SJSA1 (cell line): ENCODE results near the gene SYNE4. TPM values are rescaled to one million over a fixed set of nuclear protein-coding genes. Genes with fewer than 3 reads are reported as not detected.
"Not testable (repeated sequence)": the region's sequence is repeated elsewhere in the genome, so short reads cannot be mapped to it uniquely, and the experiment has no call there.

Experiments used
- DNase-seq, 2 experiments: peaks; one replicate each; pipeline ENCODE4 v3.0.0-alpha.2; 2015 to 2020; ENCODE audit warnings: low spot score in 2 of 2, low read depth in 1 of 2
- H3K27ac ChIP-seq: fragments of 250-450 bp; sonication (Bioruptor Pico); 2 replicates; pipeline ENCODE4 v1.5.1; 2020; ENCODE audit warnings: mild to moderate bottlenecking, moderate library complexity
- H3K27me3 ChIP-seq: fragments of 250-450 bp; sonication (Bioruptor Pico); replicated peaks from 2 replicates; pipeline ENCODE4 v1.5.1; 2020; ENCODE audit warnings: mild to moderate bottlenecking, moderate library complexity
- H3K36me3 ChIP-seq: fragments of 250-450 bp; sonication (Bioruptor Pico); 2 replicates; pipeline ENCODE4 v1.5.1; 2020; ENCODE audit warnings: mild to moderate bottlenecking
- H3K4me1 ChIP-seq: fragments of 250-450 bp; sonication (Bioruptor Pico); replicated peaks from 2 replicates; pipeline ENCODE4 v1.6.1; 2021; ENCODE audit warnings: mild to moderate bottlenecking
- H3K4me3 ChIP-seq: fragments of 250-450 bp; sonication (Bioruptor Pico); 2 replicates; pipeline ENCODE4 v1.5.1; 2020; ENCODE audit warnings: mild to moderate bottlenecking
- H3K9me3 ChIP-seq: fragments of 250-450 bp; sonication (Bioruptor Pico); replicated peaks from 2 replicates; pipeline ENCODE4 v1.5.1; 2020; ENCODE audit warnings: mild to moderate bottlenecking
- total RNA-seq: library from RNA; depleted of rRNA; stranded (reverse); fragments of >200 nt; shearing (Covaris generic); gene quantifications from 2 replicates; pipeline ENCODE4 v1.2.3, GENCODE V29; 2014

The SYNE4 gene
- total RNA-seq, 1 experiment from 2014 or later = 0.26 TPM

GRCh38 chr19:35990771-35991730, 17.6 kb downstream of the SYNE4 start:
- Histone ChIP-seq H3K4me1 (peaks cover 3% of the 10 kb centered on the region), H3K27me3 (peaks cover 21% of the 10 kb centered on the region), H3K9me3 (no peaks in the 10 kb centered on the region), H3K36me3 (peaks cover 3% of the 10 kb centered on the region; the same call in 1 of the 2 replicates), H3K27ac (no peak overlapping the region), H3K4me3 (no peak overlapping the region)
- no peak for DNase-seq

GRCh38 chr19:35990156-35990555, 18.5 kb downstream of the SYNE4 start:
- no peaks in the 10 kb centered on the region for H3K9me3 ChIP-seq
- H3K4me1 ChIP-seq = no peaks in the 10 kb centered on the region
- peaks cover 23% of the 10 kb centered on the region for H3K27me3 ChIP-seq
- no peak overlapping the region for H3K4me3 ChIP-seq
- no peaks in the 10 kb centered on the region for H3K36me3 ChIP-seq
- no peak for DNase-seq
- H3K27ac ChIP-seq = no peak overlapping the region

- no peak for DNase-seq
- Histone ChIP-seq H3K9me3 (no peaks in the 10 kb centered on the region), H3K4me1 (no peaks in the 10 kb centered on the region), H3K27ac (no peak overlapping the region), H3K36me3 (no peaks in the 10 kb centered on the region), H3K27me3 (peaks cover 23% of the 10 kb centered on the region), H3K4me3 (no peak overlapping the region)
These were observed 19.8 kb downstream of the SYNE4 start for GRCh38 chr19:35988824-35989223.

- no peak overlapping the region for H3K27ac ChIP-seq
- no peaks in the 10 kb centered on the region for H3K36me3 ChIP-seq
- no peak for DNase-seq
- peaks cover 23% of the 10 kb centered on the region for H3K27me3 ChIP-seq
- no peak overlapping the region for H3K4me3 ChIP-seq
- H3K4me1 ChIP-seq = no peaks in the 10 kb centered on the region
- H3K9me3 ChIP-seq = no peaks in the 10 kb centered on the region
These were observed 21.1 kb downstream of the SYNE4 start for GRCh38 chr19:35987571-35987896.

GRCh38 chr19:35986664-35987570, 21.7 kb downstream of the SYNE4 start:
- no peak for DNase-seq
- Histone ChIP-seq H3K27ac (no peak overlapping the region), H3K9me3 (no peaks in the 10 kb centered on the region), H3K4me1 (no peaks in the 10 kb centered on the region), H3K27me3 (peaks cover 23% of the 10 kb centered on the region), H3K36me3 (no peaks in the 10 kb centered on the region), H3K4me3 (no peak overlapping the region)

- no peak for DNase-seq
- Histone ChIP-seq H3K36me3 (no peaks in the 10 kb centered on the region), H3K4me1 (no peaks in the 10 kb centered on the region), H3K9me3 (no peaks in the 10 kb centered on the region), H3K27ac (no peak overlapping the region), H3K4me3 (no peak overlapping the region), H3K27me3 (peaks cover 23% of the 10 kb centered on the region)
These were observed 22.5 kb downstream of the SYNE4 start for GRCh38 chr19:35986111-35986510.

GRCh38 chr19:35983177-35983576, 25.4 kb downstream of the SYNE4 start:
- peaks cover 23% of the 10 kb centered on the region for H3K27me3 ChIP-seq
- no peak overlapping the region for H3K4me3 ChIP-seq
- H3K4me1 ChIP-seq = no peaks in the 10 kb centered on the region
- no peak for DNase-seq
- no peak overlapping the region for H3K27ac ChIP-seq
- no peaks in the 10 kb centered on the region for H3K36me3 ChIP-seq
- H3K9me3 ChIP-seq = no peaks in the 10 kb centered on the region

- H3K9me3 ChIP-seq, H3K27ac ChIP-seq, DNase-seq, H3K27me3 ChIP-seq, H3K36me3 ChIP-seq, H3K4me1 ChIP-seq, H3K4me3 ChIP-seq: not testable (repeated sequence)
These were observed 27.6 kb downstream of the SYNE4 start for GRCh38 chr19:35980997-35981396.

- no peak for DNase-seq
- Histone ChIP-seq H3K9me3 (no peaks in the 10 kb centered on the region), H3K4me1 (no peaks in the 10 kb centered on the region), H3K27me3 (no peaks in the 10 kb centered on the region), H3K4me3 (no peak overlapping the region), H3K36me3 (no peaks in the 10 kb centered on the region), H3K27ac (no peak overlapping the region)
These were observed 29.7 kb downstream of the SYNE4 start for GRCh38 chr19:35978832-35979365.

- no peak for DNase-seq
- no peaks in the 10 kb centered on the region for H3K27me3 ChIP-seq
- no peaks in the 10 kb centered on the region for H3K4me1 ChIP-seq
- no peak overlapping the region for H3K27ac ChIP-seq
- no peaks in the 10 kb centered on the region for H3K9me3 ChIP-seq
- no peak overlapping the region for H3K4me3 ChIP-seq
- no peaks in the 10 kb centered on the region for H3K36me3 ChIP-seq
These were observed 30.3 kb downstream of the SYNE4 start for GRCh38 chr19:35978271-35978670.

GRCh38 chr19:35977446-35978222, 31.0 kb downstream of the SYNE4 start:
- H3K27ac ChIP-seq = no peak overlapping the region
- no peaks in the 10 kb centered on the region for H3K9me3 ChIP-seq
- no peak overlapping the region for H3K4me3 ChIP-seq
- no peak for DNase-seq
- no peaks in the 10 kb centered on the region for H3K27me3 ChIP-seq
- H3K36me3 ChIP-seq = no peaks in the 10 kb centered on the region
- no peaks in the 10 kb centered on the region for H3K4me1 ChIP-seq

GRCh38 chr19:35975608-35976214, 32.9 kb downstream of the SYNE4 start:
- no peaks in the 10 kb centered on the region for H3K27me3 ChIP-seq
- no peaks in the 10 kb centered on the region for H3K36me3 ChIP-seq
- no peak overlapping the region for H3K4me3 ChIP-seq
- DNase-seq = peak in 1 of 2 experiments; percentile 13
- H3K4me1 ChIP-seq = no peaks in the 10 kb centered on the region
- H3K27ac ChIP-seq = no peak overlapping the region
- no peaks in the 10 kb centered on the region for H3K9me3 ChIP-seq

GRCh38 chr19:35973487-35973886, 35.1 kb downstream of the SYNE4 start:
- Histone ChIP-seq H3K36me3 (no peaks in the 10 kb centered on the region), H3K27me3 (peaks cover 3% of the 10 kb centered on the region), H3K4me3 (no peak overlapping the region), H3K27ac (no peak overlapping the region), H3K9me3 (no peaks in the 10 kb centered on the region), H3K4me1 (no peaks in the 10 kb centered on the region)
- DNase-seq = no peak
